ENCODE data around the gene GCNA.

DNA sequence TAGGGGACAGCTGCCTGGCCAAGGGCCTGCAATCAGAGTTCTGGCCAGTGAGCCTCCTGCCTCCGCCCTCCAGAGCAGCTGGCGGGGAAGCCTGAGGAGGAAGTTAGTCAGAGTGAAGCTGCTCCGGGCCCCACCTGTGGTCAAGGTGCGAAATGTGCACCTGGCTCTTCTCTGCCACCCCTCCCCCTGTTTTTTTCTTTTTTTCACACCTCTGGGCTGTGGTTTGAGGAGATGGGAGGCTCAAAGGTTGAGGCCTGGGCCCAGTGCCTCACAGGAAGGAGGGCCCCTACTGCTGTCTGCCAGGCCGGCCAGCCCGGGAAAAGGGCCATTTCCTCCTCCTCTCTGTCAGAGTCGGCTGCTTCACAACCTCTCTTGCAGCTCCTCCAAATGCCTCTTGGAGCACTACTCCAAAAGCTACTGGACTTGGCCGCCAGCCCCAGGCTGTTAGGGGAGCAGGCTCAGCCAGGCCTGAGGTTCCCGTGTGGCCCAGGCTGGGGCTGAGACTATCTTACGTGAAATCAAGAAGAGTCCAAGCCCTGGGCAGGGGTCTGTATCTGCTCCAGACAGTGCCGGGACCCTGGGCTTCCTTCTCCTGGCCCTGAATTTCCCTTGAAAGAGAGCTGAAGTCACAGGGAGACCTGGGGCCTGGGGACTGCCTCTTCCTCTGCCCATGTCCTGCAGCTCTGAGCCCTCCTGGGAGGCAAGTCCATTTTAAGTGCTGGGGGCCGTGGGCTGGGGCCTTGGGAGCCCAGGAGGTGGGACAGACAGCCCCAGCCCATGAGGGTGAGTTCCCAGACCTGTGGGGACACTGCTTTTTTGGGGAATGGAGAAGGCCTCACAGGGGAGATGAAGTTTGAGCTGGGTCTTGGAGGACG lies 44.6 kb downstream of the GCNA start:
- TF ChIP-seq, protein P1, sequence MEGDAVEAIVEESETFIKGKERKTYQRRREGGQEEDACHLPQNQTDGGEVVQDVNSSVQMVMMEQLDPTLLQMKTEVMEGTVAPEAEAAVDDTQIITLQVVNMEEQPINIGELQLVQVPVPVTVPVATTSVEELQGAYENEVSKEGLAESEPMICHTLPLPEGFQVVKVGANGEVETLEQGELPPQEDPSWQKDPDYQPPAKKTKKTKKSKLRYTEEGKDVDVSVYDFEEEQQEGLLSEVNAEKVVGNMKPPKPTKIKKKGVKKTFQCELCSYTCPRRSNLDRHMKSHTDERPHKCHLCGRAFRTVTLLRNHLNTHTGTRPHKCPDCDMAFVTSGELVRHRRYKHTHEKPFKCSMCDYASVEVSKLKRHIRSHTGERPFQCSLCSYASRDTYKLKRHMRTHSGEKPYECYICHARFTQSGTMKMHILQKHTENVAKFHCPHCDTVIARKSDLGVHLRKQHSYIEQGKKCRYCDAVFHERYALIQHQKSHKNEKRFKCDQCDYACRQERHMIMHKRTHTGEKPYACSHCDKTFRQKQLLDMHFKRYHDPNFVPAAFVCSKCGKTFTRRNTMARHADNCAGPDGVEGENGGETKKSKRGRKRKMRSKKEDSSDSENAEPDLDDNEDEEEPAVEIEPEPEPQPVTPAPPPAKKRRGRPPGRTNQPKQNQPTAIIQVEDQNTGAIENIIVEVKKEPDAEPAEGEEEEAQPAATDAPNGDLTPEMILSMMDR (conservative IDR thresholded peaks at IDR 0.05; ENCODE audit: low read length) = peak; percentile 39
- TF ChIP-seq EZH2phosphoT487 (IDR thresholded peaks at IDR 0.05; ENCODE audit: borderline replicate concordance) = no peak

All from Loucy (cell line).